WERI-Rb-1 (cell line): ENCODE results near the gene LRRC4C.

Source experiments
- DNase-seq: peaks from one replicate; pipeline ENCODE4 v3.0.0-alpha.2; 2020
- H3K27ac ChIP-seq: fragments of 250-450 bp; sonication (Bioruptor Pico); 2 replicates; pipeline ENCODE4 v1.5.1; 2020; ENCODE audit warnings: mild to moderate bottlenecking, moderate library complexity
- H3K27me3 ChIP-seq: fragments of 250-450 bp; sonication (Bioruptor Pico); 2 replicates; pipeline ENCODE4 v1.5.1; 2021; ENCODE audit warnings: mild to moderate bottlenecking, low read depth, moderate library complexity; ENCODE audit not compliant: insufficient read depth, severe bottlenecking
- H3K36me3 ChIP-seq: fragments of 250-450 bp; sonication (Bioruptor Pico); 2 replicates; pipeline ENCODE4 v1.5.1; 2020; ENCODE audit warnings: mild to moderate bottlenecking, moderate library complexity
- H3K4me3 ChIP-seq: 2 replicates; pipeline ENCODE4 v1.5.1; 2011; ENCODE audit warnings: low read depth, mild to moderate bottlenecking, control low read depth, low read length
- H3K9me3 ChIP-seq: fragments of 250-450 bp; sonication (Bioruptor Pico); 2 replicates; pipeline ENCODE4 v1.5.1; 2021; ENCODE audit warnings: mild to moderate bottlenecking, moderate library complexity; ENCODE audit not compliant: severe bottlenecking
- CTCF ChIP-seq: IDR thresholded peaks from 2 replicates; pipeline ENCODE4 v1.5.1; 2011; ENCODE audit warnings: low read depth, mild to moderate bottlenecking, control low read depth, inconsistent platforms, low read length

The LRRC4C gene

GRCh38 chr11:41346042-41346441, 113.4 kb downstream of the LRRC4C start:
- no peak for TF ChIP-seq CTCF
- DNase-seq: no peak
- peaks cover 23% of the 10 kb centered on the region for H3K27me3 ChIP-seq

GRCh38 chr11:41334007-41334933, 125.2 kb downstream of the LRRC4C start:
- Histone ChIP-seq H3K27ac (no peak overlapping the region), H3K9me3 (no peaks in the 10 kb centered on the region), H3K27me3 (peaks cover 14% of the 10 kb centered on the region), H3K36me3 (no peaks in the 10 kb centered on the region), H3K4me3 (no peak overlapping the region)
- no peak for DNase-seq
- TF ChIP-seq CTCF: no peak

More at GRCh38 chr11:41346042-41346441, 113.4 kb downstream of the LRRC4C start:
- Histone ChIP-seq H3K9me3 (no peaks in the 10 kb centered on the region), H3K4me3 (no peak overlapping the region), H3K36me3 (no peaks in the 10 kb centered on the region), H3K27ac (no peak overlapping the region)

- no peak for DNase-seq
- TF ChIP-seq CTCF: no peak
- H3K36me3 ChIP-seq: no peaks in the 10 kb centered on the region
- H3K27ac ChIP-seq: no peak overlapping the region
- no peaks in the 10 kb centered on the region for H3K9me3 ChIP-seq
- H3K27me3 ChIP-seq: peaks cover 14% of the 10 kb centered on the region
- H3K4me3 ChIP-seq: no peak overlapping the region
These were observed 126.1 kb downstream of the LRRC4C start for GRCh38 chr11:41333357-41333756.

GRCh38 chr11:41328324-41328723, 131.1 kb downstream of the LRRC4C start:
- no peak overlapping the region for H3K27ac ChIP-seq
- H3K9me3 ChIP-seq: no peaks in the 10 kb centered on the region
- DNase-seq: no peak
- H3K4me3 ChIP-seq: no peak overlapping the region
- H3K36me3 ChIP-seq: no peaks in the 10 kb centered on the region
- no peak for TF ChIP-seq CTCF
- H3K27me3 ChIP-seq: peaks cover 3% of the 10 kb centered on the region

GRCh38 chr11:41323446-41323845, 136.0 kb downstream of the LRRC4C start:
- DNase-seq: no peak
- TF ChIP-seq CTCF: no peak
- no peak overlapping the region for H3K27ac ChIP-seq
- no peaks in the 10 kb centered on the region for H3K36me3 ChIP-seq
- H3K27me3 ChIP-seq: peaks cover 3% of the 10 kb centered on the region
- no peaks in the 10 kb centered on the region for H3K9me3 ChIP-seq
- no peak overlapping the region for H3K4me3 ChIP-seq
